ENCODE results near the gene CCDC51. TPM values are rescaled to one million over a fixed set of nuclear protein-coding genes. Genes with fewer than 3 reads are reported as not detected.

CCDC51 gene
- polyA plus RNA-seq, 1 donor (not counting 4 experiments of a cell fraction or from before 2014, with no cell fraction given) = 27.9 TPM

- no peak for TF ChIP-seq EZH2 (IDR thresholded peaks at IDR 0.05; ENCODE audit: low read length)
- TF ChIP-seq CTCF (optimal IDR thresholded peaks at IDR 0.05 in 1 of 3, IDR thresholded peaks at IDR 0.05 in 1 of 3, conservative IDR thresholded peaks at IDR 0.05 in 1 of 3; ENCODE audit: extremely low read depth in 1 of 3, insufficient read depth in 2 of 3, low read length in 3 of 3) = no peak
- Histone ChIP-seq H3K79me2 (ENCODE audit: control insufficient read depth, insufficient read depth, low read length) (no peaks in the 10 kb centered on the region), H4K20me1 (ENCODE audit: control insufficient read depth, extremely low read depth, insufficient read depth, low read length) (no peaks in the 10 kb centered on the region), H3K4me2 (ENCODE audit: control insufficient read depth, extremely low read depth, insufficient read depth, low read depth, low read length) (no peak overlapping the region), H3K9me3 (ENCODE audit: control insufficient read depth, low read depth, low read length) (no peaks in the 10 kb centered on the region), H3K4me1 (ENCODE audit: control insufficient read depth, extremely low read depth, insufficient read depth, low read length) (peaks cover 11% of the 10 kb centered on the region), H3K27me3 (ENCODE audit: control insufficient read depth, extremely low read depth, insufficient read depth, low read length) (no peaks in the 10 kb centered on the region), H3K9ac (ENCODE audit: control insufficient read depth, extremely low read depth, insufficient read depth, low read length) (no peak overlapping the region), H3K36me3 (ENCODE audit: control insufficient read depth in 2 of 2, extremely low read depth in 1 of 2, insufficient read depth in 2 of 2, low read length in 2 of 2) (peaks cover 0 to 3% of the 10 kb centered on the region in 2 experiments), H3K27ac (ENCODE audit: control insufficient read depth, insufficient read depth, low read length) (no peak overlapping the region), H3K9me1 (ENCODE audit: control insufficient read depth, extremely low read depth, insufficient read depth, low read length) (no peaks in the 10 kb centered on the region), H2AFZ (ENCODE audit: control insufficient read depth, low read length) (no peak overlapping the region), H3K4me3 (ENCODE audit: control insufficient read depth in 2 of 3, extremely low read depth in 1 of 3, insufficient read depth in 2 of 3, low read depth in 1 of 3, low read length in 3 of 3) (no peak overlapping the region)
- FAIRE-seq = no peak
- no peak for DNase-seq (ENCODE audit: low read depth, low spot score)
- dilution Hi-C loops (cut with MboI; ENCODE audit: extremely low pct_ligation_motif_present, low sequenced_read_pairs) = no loop called here
These were observed 38.1 kb upstream of the CCDC51 start for GRCh38 chr3:48477959-48478520.

- Histone ChIP-seq H3K79me2 (ENCODE audit: control insufficient read depth, insufficient read depth, low read length) (peaks cover 8% of the 10 kb centered on the region), H3K9ac (ENCODE audit: control insufficient read depth, extremely low read depth, insufficient read depth, low read length) (no peak overlapping the region)
These were observed 36.6 kb upstream of the CCDC51 start for GRCh38 chr3:48476426-48477053.

More at GRCh38 chr3:48476426-48477053, 36.6 kb upstream of the CCDC51 start:
- Histone ChIP-seq H3K9me3 (ENCODE audit: control insufficient read depth, low read depth, low read length) (no peaks in the 10 kb centered on the region), H3K9me1 (ENCODE audit: control insufficient read depth, extremely low read depth, insufficient read depth, low read length) (no peaks in the 10 kb centered on the region), H4K20me1 (ENCODE audit: control insufficient read depth, extremely low read depth, insufficient read depth, low read length) (no peaks in the 10 kb centered on the region), H3K4me3 (ENCODE audit: control insufficient read depth in 2 of 3, extremely low read depth in 1 of 3, insufficient read depth in 2 of 3, low read depth in 1 of 3, low read length in 3 of 3) (no peak overlapping the region), H3K36me3 (ENCODE audit: control insufficient read depth in 2 of 2, extremely low read depth in 1 of 2, insufficient read depth in 2 of 2, low read length in 2 of 2) (peaks cover 0 to 3% of the 10 kb centered on the region in 2 experiments), H2AFZ (ENCODE audit: control insufficient read depth, low read length) (no peak overlapping the region), H3K4me2 (ENCODE audit: control insufficient read depth, extremely low read depth, insufficient read depth, low read depth, low read length) (no peak overlapping the region), H3K4me1 (ENCODE audit: control insufficient read depth, extremely low read depth, insufficient read depth, low read length) (peaks cover 17% of the 10 kb centered on the region), H3K27ac (ENCODE audit: control insufficient read depth, insufficient read depth, low read length) (no peak overlapping the region), H3K27me3 (ENCODE audit: control insufficient read depth, extremely low read depth, insufficient read depth, low read length) (no peaks in the 10 kb centered on the region)
- FAIRE-seq (no peak), DNase-seq (ENCODE audit: low read depth, low spot score) (no peak)
- dilution Hi-C loops (cut with MboI; ENCODE audit: extremely low pct_ligation_motif_present, low sequenced_read_pairs) = no loop called here
- TF ChIP-seq EZH2 (IDR thresholded peaks at IDR 0.05; ENCODE audit: low read length) (no peak), CTCF (optimal IDR thresholded peaks at IDR 0.05 in 1 of 3, IDR thresholded peaks at IDR 0.05 in 1 of 3, conservative IDR thresholded peaks at IDR 0.05 in 1 of 3; ENCODE audit: extremely low read depth in 1 of 3, insufficient read depth in 2 of 3, low read length in 3 of 3) (no peak)

Measured in keratinocyte (primary cell).